GM12864 (cell line): ENCODE measurements around the gene CFAP410.

ENCODE experiments used
- DNase-seq: peaks from one replicate; pipeline ENCODE4 v3.0.0-alpha.2; 2011; ENCODE audit warnings: low read depth
- H3K4me3 ChIP-seq: 2 replicates; pipeline ENCODE4 v1.5.1; 2011; ENCODE audit warnings: mild to moderate bottlenecking, low read depth, low read length, control low read depth
- TF ChIP-seq, protein P1 (sequence below): IDR thresholded peaks from 2 replicates; pipeline ENCODE4 v1.5.1; 2011; ENCODE audit warnings: low read depth, mild to moderate bottlenecking, moderate library complexity, low read length, control low read depth, inconsistent platforms; ENCODE audit errors: missing control alignments

Gene CFAP410

DNA sequence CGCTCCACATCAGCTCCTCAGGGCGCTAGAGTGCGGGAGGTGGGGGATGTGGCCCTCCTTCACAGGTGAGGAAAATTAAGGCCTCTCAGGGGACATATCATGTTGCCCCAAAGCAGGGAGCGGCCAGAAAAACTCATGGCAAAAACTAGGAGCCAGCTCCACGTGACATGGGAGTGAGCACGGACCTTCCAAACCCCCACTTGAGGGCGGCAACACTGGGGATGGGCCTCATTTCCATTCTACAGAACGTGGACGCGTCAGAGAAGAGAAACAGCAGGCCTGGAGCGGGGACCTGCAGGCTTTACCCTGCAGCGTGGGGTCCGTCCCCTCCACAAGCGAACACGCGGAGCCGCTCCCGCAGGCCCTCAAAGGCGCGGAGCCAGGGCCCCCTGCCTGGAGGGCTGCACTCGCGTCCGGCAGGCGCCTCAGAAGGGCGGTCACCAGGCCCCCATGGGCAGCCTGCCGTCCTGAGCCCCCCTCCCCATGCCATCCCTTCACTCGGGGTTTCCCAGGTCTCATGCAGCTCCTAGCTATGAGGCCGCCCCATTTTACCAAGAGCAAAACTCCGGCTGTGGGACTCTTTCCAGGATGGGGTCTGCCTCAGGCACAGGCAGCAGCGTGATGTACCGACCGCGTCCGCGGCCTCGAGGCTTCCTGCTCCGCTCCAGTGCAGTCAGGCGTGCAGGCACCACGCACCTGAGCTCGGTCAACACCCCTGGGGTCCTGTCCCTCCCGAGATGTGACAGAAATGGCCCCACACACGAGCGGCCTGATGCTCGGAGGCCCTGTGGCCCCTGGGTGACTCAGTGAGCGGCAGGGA, 5.5 kb downstream of the CFAP410 start:
- TF ChIP-seq, protein P1, sequence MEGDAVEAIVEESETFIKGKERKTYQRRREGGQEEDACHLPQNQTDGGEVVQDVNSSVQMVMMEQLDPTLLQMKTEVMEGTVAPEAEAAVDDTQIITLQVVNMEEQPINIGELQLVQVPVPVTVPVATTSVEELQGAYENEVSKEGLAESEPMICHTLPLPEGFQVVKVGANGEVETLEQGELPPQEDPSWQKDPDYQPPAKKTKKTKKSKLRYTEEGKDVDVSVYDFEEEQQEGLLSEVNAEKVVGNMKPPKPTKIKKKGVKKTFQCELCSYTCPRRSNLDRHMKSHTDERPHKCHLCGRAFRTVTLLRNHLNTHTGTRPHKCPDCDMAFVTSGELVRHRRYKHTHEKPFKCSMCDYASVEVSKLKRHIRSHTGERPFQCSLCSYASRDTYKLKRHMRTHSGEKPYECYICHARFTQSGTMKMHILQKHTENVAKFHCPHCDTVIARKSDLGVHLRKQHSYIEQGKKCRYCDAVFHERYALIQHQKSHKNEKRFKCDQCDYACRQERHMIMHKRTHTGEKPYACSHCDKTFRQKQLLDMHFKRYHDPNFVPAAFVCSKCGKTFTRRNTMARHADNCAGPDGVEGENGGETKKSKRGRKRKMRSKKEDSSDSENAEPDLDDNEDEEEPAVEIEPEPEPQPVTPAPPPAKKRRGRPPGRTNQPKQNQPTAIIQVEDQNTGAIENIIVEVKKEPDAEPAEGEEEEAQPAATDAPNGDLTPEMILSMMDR: no peak
- no peak for DNase-seq
- H3K4me3 ChIP-seq: no peak overlapping the region

DNA sequence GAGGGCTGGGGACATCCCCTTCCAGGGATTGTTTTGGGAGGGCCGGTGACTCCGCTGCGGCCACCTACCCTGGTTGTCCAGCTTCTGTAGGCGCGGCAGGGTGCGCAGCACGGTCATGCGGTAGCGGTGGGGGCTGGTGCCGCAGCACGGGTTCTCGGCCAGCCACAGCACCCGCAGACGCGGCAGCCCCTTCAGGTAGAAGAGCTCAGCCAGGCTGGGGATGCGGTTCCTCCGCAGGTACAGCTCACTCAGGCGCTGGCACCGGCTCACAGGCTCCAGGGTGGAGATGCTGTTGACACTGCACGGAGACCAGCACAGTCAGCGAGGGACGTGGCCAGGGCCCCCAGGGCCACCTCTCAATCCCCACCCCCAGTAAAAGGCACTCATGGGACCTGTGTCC, 6.2 kb downstream of the CFAP410 start:
- H3K4me3 ChIP-seq: no peak overlapping the region
- TF ChIP-seq, protein P1: no peak
- no peak for DNase-seq

DNA sequence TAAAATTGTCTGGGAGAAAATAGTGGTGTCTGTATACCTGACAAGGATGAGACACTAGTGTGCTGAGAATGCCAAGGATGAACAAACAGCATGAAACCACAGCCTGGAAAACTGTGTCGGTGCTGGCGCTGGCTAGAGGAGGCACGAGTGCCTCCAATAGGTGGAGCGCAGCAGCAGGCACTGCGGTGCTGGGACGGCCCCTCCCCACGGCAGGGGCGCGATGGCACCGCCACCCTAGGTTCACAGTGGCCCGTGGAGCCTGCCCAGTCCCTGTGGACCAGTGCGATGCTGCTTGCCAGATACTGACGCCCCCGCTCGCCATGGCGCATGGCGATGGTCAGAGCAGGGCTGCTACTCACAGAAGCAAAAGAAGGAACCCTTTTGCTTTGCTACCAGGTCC, 6.8 kb downstream of the CFAP410 start:
- no peak overlapping the region for H3K4me3 ChIP-seq
- no peak for DNase-seq
- TF ChIP-seq, protein P1: no peak

DNA sequence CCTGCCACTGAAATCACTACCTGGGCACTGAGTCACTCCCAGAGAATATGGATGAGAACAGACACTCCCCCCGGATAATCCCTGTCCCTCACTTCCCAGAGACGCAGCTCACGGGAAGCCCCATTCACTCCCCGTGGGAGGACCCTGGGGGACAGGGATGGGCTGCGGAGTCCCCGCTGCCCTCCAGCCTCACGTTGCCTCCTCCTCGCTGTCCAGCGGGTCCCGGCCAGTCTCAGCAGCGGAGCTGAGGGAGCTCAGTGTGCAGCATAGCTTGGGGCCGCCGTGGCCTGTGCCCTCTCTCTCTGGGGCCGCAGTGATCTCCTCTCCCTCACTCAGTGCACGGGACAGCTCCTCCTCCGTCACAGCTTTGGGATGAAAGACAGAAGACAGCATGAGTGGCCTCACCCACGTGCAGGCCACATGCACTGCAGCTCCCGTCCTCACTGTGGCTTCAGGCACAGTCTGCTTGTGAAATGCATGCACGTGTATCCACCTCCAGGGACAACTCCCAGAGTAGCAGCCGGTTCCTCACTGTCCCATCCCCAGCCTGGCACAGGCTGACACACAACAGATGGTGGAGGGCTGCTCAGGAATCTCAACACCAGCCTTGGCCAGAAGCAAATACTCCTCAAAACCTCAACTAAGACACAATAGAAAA, 7.4 kb downstream of the CFAP410 start:
- no peak for DNase-seq
- TF ChIP-seq, protein P1: no peak
- no peak overlapping the region for H3K4me3 ChIP-seq

DNA sequence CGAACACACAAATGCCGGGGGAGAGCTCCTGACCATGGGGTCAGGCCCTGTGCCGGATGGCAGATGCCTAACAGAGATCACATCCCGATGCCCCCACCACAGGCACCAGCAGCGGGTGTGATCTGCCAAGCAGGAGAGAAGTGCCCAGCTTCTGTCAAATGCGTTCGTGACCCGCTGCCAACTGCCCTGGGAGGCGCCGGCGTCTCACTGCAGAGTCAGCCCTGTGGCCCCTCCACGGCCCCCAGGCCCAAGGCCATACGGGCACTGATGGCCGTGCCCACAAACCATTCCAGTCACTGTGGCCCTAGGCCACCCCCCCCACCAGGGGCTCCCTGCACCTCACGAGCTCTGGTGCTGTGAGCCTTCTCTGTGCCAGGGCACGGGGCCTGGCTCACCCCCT, 8.0 kb downstream of the CFAP410 start:
- TF ChIP-seq, protein P1: no peak
- H3K4me3 ChIP-seq: no peak overlapping the region
- DNase-seq: no peak

DNA sequence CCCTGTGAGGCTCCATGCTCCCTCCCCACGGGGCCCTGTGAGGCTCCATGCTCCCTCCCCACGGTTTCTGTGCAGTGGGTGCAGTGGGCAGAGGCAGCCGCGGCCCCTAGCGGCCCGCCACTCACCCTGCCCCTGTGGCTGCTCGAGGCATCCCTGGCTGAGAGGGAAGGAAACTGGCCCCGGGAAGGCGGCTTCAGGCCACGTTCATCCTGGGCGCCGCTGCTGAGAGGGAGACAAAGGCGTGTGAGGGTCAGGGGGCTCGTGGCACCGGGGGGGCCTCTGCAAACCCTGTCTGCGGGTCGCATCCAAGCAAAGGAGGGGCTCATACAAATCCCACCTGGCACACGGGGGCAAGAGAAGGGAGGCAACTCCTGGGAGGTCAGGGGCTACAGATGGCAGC, 8.5 kb downstream of the CFAP410 start:
- no peak overlapping the region for H3K4me3 ChIP-seq
- TF ChIP-seq, protein P1: no peak
- no peak for DNase-seq
